ENCODE data around the gene RFX4. TPM values are rescaled to one million over a fixed set of nuclear protein-coding genes. Genes with fewer than 3 reads are reported as not detected.

Gene RFX4
- total and polyA plus RNA-seq, 2 of the 13 experiments (the other 11 are each of a cell fraction or from before 2014, with no cell fraction given) = not detected

- no peak; the same call in 1 of the 2 replicates for TF ChIP-seq ZHX1 (CRISPR knock-in tag; IDR thresholded peaks at IDR 0.05; ENCODE audit: low read depth)
- TF ChIP-seq JUND (CRISPR knock-in tag; IDR thresholded peaks at IDR 0.05) = no peak
- no peak for TF ChIP-seq TRIM22 (IDR thresholded peaks at IDR 0.05)
- TF ChIP-seq ZBTB38 (CRISPR knock-in tag; IDR thresholded peaks at IDR 0.05) = 0 out of 2 replicates have a peak, but pooled peaks have one; percentile 4
- TF ChIP-seq DZIP1 (CRISPR knock-in tag; IDR thresholded peaks at IDR 0.05) = peak; percentile 25; the same call in 1 of the 2 replicates
- TF ChIP-seq BHLHE40 (IDR thresholded peaks at IDR 0.05; ENCODE audit: low read length) = no peak
- TF ChIP-seq HOXD1 (CRISPR knock-in tag; IDR thresholded peaks at IDR 0.05) = peak; percentile 54; the same call in 1 of the 2 replicates
- TF ChIP-seq MXD1 (CRISPR knock-in tag; IDR thresholded peaks at IDR 0.05) = peak; percentile 70; the same call in 1 of the 2 replicates
- no peak for TF ChIP-seq ZNF33A (CRISPR knock-in tag; IDR thresholded peaks at IDR 0.05; ENCODE audit: borderline replicate concordance)
- peak; percentile 94 for TF ChIP-seq GABPB1 (CRISPR knock-in tag; IDR thresholded peaks at IDR 0.05)
- TF ChIP-seq SNAPC4 (CRISPR knock-in tag; IDR thresholded peaks at IDR 0.05) = peak; percentile 83; the same call in 1 of the 2 replicates
- TF ChIP-seq SOX13 (IDR thresholded peaks at IDR 0.05) = no peak
- TF ChIP-seq SOX13 (CRISPR knock-in tag; conservative IDR thresholded peaks at IDR 0.05 in 1 of 2, IDR thresholded peaks at IDR 0.05 in 1 of 2) = no peak; a peak in 1 of 4 replicates
- TF ChIP-seq RFXANK (CRISPR knock-in tag; IDR thresholded peaks at IDR 0.05) = peak; percentile 18; the same call in 1 of the 2 replicates
- no peak for TF ChIP-seq ZNF674 (CRISPR knock-in tag; IDR thresholded peaks at IDR 0.05; ENCODE audit: low read depth)
- TF ChIP-seq ZNF720 (CRISPR knock-in tag; IDR thresholded peaks at IDR 0.05) = 0 out of 2 replicates have a peak, but pooled peaks have one; percentile 28
These were observed 191.4 kb downstream of the RFX4 start, which contains the start of gene RIC8B (continued) for GRCh38 chr12:106774005-106774807.
